Pons (tissue), 1 donor: Measurements from ENCODE around the gene ZNRF2.
"Not testable (repeated sequence)": the region's sequence is repeated elsewhere in the genome, so short reads cannot be mapped to it uniquely, and the experiment has no call there.

Experiments used
- DNase-seq: peaks from one replicate; pipeline ENCODE4 v3.0.0-alpha.2; 2016; ENCODE audit warnings: low spot score

Gene ZNRF2

DNA sequence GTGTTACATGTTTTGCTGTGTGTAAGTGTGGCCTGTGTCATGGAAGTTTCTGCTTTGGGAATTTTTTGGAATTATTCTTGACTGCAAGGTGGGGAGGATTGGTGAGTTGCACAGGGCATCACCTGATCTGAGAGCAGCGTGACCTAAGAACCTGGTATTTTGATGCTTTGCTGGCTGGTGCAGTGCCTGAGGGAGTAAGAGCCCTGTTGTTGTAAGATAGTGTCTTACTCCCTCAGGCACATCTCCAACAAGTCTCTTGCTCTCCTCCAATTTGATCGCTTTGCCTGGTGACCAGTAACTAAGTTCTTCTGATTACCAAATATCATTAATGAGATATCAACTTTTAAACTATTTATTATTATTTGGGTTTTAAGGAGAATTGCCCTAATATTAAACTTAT is 5.2 kb downstream of the ZNRF2 start:
- not testable (repeated sequence) for DNase-seq

DNA sequence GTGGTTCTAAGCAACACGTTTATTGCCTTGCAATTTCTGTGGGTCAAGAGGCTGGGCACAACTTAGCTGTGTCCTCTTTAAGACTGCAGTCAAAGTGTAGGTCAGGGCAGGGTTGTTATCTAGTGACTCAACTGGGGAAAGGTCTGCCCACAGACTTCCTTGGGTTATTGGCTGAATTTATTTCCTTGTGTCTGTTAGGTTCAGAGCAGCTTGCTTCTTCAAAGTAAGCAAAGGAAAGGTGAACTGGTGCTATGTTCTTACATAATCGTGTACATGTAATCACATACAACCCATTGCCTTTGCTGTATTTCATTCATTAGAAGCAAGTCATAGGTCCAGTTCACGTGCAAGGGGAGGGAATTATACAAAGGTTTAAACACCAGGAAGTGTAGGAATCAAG is 5.9 kb downstream of the ZNRF2 start:
- not testable (repeated sequence) for DNase-seq

DNA sequence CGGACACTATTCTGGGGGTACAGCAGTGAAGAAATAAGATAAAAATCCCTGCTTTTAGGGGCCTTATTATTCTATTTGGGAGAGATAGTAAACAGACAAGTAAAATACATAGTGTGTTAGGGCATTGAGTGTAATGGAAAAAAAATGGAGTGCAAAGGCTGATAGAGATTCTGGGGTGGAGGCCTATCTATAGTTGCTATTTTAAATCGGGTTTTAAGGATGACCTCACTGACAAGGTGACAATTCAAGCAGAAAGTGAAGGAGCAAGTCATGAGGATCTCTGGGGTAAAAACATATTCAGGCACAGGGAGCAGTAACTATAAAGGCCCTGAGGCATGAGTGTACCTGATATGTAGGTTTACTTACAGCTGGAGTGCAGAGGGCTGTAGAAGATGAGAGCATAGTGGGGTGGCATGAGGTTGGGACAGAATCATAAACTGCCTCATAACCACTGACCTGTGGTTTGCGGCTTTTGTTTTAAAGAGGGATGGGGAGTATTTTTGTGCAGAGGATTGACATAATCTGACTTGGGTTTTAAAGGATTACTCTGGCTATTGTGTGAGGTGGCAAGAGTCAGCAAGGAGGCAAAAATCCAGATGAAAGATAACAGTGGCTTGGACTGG is 8.1 kb downstream of the ZNRF2 start:
- not testable (repeated sequence) for DNase-seq

DNA sequence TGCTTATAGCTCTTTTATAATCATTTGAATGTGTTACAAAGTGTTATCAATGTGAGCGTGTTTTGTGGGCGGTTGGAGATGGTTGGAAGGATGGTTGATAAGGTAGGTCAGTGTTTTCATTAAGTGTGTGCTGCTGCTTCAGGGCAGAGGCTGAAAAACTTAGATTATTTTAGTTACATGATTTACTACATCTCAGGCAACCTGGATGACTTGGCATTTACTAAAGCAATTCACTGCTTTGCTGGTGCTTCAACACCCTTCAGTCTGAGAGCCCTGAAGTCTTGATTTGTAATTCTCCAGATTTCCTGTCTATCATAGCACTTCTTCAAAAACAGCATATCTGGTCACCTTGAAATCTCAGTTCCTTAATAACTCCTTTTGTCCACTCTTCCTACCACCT is 11.9 kb downstream of the ZNRF2 start:
- DNase-seq, result not testable (repeated sequence)

DNA sequence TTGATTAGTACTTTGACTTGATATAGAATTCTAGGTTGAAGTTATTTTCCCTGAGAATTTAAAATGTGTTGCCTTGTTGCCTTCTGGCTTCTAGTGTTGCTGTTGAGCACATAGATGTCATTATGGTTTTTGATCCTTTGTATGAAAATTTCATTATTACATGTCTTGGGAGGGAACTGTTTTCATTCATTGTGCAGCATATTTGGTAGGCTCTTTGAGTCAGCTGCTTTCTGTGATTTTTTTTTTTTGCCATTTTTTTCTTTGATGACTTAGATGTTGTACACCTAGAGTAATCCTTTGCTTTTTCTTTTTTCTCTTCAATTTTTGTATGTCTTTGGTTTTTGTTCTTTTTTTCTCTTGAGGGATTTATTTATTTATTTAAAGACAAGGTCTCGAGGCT is 13.1 kb downstream of the ZNRF2 start:
- not testable (repeated sequence) for DNase-seq

DNA sequence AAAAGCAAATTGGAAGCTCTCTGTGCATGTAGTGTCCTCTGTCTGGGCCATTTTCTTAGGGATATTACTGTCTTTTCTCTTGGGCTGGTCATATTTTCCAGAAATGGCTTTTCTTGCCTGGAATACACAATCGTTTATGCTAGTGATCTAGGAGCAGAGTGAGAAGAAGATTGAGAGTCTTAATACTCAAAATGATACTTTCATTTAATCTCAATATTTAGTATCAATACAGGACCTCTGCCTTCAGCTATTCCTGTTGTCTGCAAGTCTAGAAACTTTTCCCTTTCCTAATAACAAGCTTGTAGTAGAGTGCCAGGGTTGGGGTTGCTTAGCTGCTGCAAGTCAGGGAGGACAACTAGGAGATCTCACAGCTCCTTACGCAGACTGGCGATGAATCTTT is 14.0 kb downstream of the ZNRF2 start:
- not testable (repeated sequence) for DNase-seq

DNA sequence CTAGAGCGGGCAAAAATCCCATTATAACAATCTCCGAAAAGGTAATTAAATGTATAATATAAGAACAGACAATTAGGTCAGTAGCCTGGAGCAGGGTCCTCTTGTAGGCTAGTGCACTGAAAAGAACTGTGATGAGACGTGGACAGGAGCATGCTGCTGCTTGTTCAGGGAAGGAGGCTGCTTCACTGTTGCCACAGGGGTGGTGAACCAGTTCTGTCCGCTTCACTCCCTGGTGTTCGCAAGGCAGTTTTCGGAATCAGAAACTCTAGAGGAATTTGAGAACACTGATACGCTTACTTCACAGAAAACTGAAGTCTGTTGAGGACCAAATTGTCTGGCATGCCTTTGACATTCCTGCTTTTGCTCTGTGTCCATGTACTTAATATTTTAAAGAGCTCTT is 17.4 kb downstream of the ZNRF2 start:
- no peak for DNase-seq

DNA sequence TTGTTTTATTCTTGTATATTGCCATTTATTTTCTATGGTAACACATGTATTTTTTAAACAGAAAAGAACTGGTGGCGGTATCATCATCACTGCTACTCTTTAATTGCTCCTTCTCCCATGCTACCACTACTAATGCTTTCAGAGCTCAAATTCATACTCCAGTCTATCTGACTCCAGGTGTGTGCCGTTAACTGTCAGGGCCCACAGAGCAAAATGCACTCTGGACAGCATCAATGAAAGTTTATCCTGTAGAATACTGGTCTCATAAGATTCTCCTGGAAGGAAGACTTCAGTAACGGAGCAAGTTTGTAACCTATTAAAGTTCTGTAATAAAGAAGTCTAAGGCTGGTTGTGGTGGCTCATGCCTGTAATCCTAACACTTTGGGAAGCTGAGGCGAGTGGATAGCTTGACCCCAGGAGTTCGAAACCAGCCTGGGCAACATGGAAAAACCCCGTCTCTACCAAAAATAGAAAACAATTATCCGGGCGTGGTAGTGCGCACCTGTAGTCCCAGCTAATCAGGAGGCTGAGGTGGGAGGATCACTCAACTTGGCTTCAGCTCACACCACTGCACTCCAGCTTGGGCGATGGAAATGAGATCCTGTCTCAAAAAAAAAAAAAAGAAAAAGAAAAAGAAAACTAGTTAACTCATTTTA is 18.4 kb downstream of the ZNRF2 start:
- no peak for DNase-seq

DNA sequence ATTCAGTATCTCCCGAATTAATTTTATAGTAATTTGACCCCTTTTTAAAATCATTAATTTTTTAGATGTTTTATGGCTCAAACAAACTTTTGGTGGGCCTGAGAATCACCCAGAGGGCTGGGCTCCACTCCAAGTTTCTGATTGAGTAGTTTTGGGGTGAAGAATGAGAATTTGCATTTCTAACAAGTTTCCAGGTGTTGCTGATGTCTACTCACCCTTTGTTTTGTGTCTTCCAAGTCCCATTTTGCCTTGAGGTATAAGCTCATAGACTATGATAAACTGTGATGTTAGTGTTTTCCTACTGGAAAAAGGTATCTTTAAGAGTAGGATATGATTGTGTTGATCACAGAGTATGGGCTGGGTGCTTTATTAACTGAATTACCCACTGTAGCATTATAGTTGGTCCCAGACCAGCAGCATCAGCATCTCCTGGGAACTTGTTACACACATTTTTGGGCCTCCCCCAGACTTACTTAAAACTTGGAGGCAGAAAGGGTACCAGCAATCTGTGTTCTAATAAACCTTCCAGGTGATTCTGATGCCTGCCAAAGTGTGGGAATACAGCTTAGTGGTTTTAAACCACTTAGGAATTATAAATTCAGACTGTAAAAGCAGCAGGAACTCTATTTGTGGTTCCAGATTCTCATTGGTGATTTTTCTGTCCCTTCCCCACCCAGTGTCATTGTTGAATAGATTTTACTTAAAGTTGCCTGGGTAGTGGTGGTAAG is 19.1 kb downstream of the ZNRF2 start:
- no peak for DNase-seq

DNA sequence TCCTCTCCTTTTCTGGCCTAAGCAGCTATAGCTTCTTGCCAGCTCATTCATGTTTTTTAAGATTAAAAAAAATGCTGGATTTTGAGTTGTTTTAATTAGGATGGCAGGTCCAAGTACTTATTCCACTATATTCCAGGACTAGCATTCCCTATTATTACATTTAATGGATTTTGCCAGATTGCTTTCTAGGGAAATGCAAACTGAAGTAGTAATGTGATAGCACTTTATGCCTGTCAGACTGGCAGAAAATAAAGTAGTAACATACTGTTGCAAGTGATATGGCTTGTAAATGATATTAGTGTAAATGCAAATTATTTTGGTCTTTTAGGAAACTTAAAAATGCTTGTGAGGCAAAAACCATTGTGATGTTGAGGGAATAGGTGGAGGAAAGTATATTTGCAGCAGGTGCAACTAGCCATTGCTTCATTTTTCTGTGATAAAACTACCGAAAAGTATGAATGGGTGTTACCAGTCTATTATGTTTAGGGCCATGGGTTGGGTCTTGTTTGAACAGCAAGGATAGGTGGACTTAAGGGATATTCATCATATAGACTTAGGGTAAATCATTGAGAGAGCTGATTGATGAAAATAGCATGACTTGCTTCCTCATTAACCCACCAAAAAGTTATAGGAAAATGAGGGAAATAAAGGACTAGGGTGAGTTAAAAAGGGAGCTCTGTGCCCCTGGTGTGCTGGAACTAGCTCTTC is 19.9 kb downstream of the ZNRF2 start:
- DNase-seq, result no peak

DNA sequence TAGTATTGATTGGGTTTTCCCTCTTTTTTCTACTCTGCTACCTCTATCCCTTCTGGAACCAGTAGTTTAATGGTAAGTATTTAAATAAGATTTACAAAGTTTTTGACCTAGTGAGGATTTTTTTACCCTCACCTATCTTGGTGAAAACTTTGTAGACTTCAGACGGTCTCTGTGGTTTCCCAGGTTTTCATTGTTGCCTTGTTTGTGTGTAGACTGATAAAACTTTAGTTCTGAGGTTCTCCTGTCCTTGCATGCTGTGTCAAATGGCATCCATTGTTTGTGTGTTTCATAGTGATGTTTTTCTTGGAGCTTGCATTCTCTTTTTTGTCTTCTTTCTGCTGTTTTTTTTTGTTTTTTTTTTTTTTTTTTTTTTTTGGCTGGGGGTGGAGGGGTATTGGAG is 22.6 kb downstream of the ZNRF2 start:
- DNase-seq, result no peak

DNA sequence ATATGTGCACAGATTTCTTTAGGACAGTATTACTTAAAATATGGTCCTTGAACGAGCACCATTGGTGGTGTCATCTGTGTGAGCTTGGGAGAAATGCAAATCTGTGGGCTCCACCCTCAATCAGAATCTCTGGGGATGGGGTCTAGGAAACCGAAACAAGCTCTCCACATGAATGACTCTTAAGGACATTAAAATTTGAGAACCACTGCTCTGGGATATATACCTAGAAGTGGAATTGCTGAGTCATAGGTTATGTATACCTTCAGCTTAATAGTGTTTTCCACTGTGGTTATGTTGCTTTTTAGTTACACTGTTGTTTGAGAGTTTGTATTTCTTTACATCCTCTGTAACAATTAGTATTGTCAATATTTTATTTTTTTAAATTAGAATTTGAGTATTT is 24.0 kb downstream of the ZNRF2 start:
- DNase-seq, result no peak

DNA sequence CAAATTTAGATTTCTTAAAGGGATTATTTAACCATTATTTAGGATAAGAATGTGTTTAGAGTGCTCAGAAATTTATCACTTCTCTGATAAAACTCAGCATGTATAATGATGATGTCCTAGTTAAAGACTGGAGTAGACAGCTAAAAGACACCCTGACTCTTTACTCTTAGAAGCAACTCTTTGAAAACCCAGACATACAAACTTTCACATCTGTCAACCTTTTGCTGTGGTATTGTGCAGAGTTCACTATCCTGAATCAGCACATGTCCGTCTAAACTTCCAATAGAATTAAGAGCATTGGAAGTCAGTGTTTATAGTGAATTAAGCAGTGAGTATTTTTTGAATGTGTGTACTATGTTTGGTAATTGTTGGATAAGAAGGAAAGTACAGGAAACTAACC is 24.9 kb downstream of the ZNRF2 start:
- no peak for DNase-seq

DNA sequence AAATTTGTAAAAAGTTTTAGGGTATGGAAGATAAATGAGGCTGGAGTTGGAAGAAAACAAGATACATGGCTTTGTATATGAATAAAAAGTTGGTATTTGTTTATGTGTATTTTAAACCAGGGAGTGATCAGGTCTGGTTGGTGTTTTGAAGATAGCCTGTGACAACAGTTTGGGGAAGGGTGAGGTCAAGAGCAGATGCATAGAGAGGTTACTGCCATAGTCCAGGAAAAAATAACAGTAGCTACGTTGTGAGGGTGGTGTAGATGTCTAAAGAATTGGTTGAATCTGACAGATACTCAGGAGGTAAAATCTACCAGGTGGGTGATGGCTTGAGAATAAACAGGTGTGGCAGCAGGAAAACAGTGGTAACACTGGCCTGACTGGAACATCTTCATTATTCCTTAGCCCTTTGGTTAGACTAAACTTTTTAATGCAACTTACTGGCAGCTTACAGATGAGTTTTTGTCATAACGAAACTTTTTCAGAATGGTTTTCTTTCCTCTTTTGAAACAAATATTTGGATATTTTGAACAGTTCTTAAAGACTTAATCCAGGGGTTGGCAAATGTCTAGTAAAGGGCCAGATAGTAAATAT is 25.5 kb downstream of the ZNRF2 start:
- DNase-seq, result no peak

DNA sequence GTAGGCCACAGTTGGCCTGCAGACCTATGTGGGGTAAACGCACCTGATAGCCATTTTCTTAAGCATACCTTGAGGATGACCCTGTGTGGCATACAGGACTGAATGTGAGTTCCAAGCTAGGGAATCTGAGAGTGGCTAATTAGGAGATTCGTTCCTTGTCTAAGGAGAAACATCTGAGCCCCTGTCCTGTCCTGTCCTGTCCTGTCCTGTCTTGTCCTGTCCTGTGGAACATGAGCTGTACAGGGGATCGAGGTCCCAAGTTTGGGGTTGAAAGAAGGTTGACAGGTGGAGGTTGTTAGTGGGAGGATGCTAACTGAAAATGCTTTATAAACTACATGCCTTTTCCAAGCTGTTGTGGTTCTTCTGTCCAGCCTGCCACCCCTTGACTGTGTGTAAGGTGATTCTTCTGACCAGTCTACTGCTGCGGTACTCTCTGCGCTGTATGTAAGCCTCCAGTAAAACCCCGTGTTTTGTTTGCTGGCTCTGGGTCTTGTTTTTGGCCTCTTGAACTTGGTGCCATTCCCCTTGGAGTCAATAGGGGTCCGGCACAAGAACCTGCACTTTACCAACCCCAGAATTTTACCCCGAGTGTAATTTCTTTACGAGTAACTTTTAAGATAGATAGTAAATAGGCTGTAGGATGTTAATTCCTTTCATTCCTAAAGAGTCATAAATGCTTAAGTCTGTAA is 26.4 kb downstream of the ZNRF2 start:
- no peak for DNase-seq

DNA sequence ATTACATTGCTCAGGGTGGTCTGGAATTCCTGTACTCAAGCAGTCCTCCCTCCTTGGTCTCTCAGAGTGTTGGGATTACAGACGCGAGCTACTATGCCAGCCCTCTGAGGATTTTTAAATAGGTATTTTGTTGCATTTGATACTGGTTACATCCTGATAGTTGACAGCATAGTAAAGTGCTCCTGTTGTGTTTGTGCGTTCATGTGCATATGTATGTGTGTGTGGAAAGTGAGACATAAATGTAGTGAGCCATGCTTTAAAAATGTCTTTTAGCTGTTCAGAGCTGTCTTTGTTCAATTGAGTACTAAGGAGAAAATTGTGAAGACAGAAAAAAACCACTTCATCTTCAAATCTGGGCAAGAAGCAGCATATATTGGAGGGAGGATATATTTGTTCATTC is 27.8 kb downstream of the ZNRF2 start:
- DNase-seq, result no peak

DNA sequence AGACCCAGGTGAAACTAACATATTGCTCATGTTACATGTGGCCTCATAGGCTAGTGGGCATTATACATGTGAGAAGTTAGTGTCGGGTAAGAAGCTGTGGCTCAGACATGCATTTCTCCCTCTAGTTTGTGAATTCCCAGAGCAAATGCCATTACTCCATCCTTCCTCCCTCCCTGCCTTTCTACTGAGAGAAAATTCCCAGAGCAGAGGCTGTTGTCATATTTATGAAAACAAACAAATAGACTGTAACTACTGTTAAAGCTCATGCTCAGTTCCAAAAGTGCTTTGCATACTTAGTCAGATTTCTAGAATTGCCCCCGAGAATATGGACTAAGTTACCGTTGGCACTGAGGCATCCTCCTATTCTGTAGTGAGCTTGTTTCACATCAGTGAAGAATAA is 29.0 kb downstream of the ZNRF2 start:
- DNase-seq, result no peak

DNA sequence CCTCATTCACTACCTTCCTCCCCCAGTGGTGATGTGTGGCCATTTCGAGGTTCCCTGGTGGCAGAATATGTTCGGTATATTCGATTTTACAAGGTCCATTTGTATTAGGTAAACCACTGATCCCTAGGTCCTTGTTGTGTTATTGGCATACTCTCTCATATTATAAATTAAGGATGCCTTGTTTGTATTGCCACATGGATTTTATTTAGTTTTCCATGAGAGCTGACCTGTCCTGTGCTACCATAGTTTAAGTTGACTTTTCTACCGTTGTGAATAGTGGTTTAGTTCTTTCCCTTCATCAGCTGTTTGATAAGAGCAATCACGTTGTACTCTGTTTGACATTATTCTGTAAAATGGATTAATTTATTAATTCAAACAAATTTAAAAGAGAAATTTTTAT is 29.4 kb downstream of the ZNRF2 start:
- no peak for DNase-seq

DNA sequence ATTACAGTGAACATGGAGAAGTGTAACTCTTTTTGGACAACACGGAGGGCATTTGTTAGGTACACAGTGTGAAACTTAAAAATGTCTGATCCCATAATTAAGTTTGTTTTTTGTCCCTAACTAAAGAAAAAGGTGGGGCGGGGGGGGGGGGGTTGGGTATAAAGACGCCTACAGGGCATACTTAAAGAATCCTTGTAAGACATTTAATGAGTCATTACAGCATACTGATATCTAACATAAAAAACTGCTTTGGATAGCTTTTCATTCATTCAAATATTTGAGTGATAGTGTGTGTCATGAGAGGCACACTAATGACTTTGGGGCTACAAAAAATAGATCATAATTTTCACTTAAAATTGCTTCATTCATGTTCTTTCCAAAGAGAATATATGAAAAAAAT is 31.2 kb downstream of the ZNRF2 start:
- DNase-seq, result no peak

DNA sequence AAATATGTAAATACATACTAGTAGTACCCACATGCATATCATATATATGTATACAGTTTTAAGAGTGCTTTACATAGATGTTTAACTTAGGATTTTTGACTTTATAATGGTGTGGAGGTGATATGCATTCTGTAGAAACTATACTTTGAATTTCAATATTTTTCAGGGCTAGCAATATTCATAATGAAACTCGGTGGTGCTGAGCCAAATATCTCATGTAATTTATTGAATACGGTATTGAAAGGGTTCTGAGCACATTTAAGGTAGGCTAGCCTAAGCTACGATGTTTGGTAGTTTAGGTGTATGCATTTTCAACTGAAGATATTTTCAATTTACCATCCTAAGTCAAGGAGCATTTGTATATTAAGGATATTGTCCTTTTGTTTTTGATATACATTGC is 36.0 kb downstream of the ZNRF2 start:
- no peak for DNase-seq

DNA sequence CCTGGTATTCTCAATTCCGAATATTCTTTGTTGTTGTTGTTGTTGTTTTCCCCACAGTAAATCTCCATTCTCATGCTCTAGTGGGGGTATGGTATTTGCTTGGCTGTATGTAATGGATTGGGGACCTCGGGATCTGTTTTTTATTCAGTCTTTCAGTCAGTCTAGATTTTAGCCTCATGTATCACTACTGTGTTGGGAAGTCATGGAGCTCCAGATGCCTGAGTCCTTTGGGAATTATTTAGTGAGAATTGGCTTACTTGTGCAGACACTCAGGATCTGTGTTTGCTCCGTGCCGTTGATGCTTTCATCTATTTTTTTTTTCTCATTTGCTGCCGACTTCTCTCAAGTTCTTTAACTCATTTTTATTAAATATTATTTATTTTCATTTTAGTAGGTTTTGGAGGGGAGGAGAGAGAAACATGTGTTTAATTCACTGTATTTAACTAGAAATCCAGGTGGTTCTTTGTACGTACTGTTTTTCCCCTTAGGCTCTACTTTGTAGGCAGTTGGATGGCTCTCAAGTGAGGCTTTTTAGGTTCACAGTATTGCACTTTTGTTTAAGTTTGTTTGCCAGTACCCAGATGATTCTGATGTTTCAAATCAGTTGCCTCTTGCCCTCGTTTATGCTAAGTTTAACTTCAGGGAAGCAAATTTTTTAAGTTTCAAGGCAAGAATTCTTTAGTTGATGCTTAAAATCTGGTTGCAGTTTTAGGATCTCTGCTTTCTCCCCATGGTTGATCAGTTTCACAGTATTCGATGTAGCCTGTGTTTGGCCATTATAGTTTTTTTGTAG is 36.9 kb downstream of the ZNRF2 start:
- peak; percentile 20 for DNase-seq
